Activated T-cell treated with anti-CD3 and anti-CD28 coated beads, Interleukin-2, amount 50 U/mL, for 1 hour (primary cell): Measurements from ENCODE around the gene PDE4A.
"Not testable (repeated sequence)": the region's sequence is repeated elsewhere in the genome, so short reads cannot be mapped to it uniquely, and the experiment has no call there.

Source experiments
- DNase-seq: peaks from one replicate; pipeline ENCODE4 v3.0.0-alpha.2; 2020

Gene PDE4A

DNA sequence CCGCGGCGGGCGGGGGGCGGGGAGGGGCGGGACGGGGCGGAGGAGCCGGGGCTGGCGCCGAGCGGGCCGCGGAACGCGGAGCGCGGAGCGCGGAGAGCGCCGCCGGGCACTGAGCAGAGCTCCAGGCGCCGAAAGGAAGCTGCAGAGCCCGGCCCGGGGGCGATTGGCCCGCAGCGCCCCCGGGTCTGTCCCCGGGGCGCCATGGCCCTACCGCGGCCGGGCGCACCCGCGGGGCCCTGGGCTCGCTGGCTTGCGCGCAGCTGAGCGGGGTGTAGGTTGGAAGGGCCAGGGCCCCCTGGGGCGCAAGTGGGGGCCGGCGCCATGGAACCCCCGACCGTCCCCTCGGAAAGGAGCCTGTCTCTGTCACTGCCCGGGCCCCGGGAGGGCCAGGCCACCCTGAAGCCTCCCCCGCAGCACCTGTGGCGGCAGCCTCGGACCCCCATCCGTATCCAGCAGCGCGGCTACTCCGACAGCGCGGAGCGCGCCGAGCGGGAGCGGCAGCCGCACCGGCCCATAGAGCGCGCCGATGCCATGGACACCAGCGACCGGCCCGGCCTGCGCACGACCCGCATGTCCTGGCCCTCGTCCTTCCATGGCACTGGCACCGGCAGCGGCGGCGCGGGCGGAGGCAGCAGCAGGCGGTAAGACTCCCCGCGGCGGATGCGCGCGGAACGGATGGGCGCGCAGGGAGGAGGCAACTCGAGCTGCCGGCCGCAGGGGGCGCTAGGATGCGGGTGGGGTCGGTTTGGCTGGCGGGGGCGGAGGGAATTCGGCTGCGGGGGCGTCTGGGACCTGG is at the start of gene PDE4A:
PDE4A (plus strand) TSS at position 95 of the 796 bp plus-strand sequence; CDS start at position 322, 227 bp downstream.
- peak; percentile 67 for DNase-seq

DNA sequence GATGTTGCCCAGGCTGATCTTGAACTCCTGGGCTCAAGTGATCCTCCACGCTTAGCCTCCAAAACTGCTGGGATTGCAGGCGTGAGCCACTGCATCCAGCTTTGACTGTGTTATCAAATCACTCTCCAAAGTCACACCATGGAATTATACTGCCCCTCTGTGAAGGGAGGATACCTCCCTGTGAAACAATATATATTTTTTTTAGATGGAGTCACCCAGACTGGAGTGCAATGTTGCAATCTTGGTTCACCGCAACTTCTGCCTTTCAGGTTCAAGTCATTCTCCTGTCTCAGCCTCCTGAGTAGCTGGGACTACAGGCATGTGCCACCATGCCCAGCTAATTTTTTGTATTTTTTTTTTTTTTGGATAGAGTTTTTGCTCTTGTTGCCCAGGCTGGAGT is 47.6 kb upstream of the PDE4A start:
- no peak for DNase-seq

DNA sequence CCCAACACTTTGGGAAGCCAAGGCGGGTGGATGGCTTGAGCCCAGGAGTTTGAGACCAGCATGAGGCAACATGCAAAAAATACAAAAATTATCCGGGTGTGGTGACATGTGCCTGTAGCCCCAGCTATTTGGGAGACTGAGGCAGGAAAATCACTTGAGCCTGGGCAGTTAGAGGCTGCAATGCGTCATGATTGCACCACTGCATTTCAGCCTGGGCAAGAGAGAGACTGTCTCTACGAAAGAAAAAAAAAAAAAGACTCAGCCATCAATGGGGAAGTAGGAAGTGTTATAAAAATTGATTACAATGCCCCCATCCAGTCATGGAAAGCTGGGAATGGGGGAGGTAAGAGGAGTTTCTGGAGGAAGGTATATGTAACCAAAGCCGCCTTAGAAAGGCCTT is 45.4 kb upstream of the PDE4A start:
- no peak for DNase-seq

DNA sequence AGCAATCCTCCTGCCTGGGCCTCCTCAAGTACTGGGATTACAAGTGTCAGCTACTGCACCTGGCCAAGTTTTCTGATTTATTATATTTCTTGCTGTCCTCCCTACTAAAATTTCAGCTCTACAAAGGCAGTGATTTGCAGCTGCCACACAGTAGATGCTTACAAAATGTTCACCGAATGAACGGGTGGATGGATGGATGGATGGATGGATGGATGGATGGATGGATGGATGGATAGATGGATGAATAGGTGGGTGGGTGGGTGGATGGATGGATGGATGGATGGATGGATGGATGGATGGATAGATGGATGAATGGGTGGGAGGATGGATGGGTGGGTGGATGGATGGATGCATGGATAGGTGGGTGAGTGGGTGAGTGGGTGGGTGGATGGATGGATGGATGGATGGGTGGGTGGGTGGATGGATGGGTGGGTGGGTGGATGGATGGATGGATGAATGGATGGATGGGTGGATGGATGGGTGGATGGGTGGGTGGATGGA is 43.1 kb upstream of the PDE4A start:
- not testable (repeated sequence) for DNase-seq

DNA sequence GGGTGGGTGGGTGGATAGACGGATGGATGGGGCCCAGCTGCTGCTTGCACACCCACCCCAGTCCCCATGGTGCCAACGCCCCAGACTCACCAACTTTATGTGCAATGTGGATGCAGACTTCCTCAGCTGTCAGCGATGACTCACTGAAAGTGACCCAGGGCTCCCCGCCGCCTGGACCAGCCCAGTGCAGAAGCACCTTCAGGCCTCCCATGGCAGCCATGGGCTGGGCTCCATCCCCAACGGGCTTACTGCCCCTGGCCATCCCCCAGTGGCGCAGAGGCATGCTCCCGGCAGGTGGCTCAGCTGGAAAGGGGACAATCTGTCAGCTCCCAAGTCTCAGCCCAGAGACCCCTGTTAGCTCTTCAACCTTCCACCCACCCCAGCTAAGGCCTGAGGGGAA is 42.2 kb upstream of the PDE4A start:
- DNase-seq, result no peak

DNA sequence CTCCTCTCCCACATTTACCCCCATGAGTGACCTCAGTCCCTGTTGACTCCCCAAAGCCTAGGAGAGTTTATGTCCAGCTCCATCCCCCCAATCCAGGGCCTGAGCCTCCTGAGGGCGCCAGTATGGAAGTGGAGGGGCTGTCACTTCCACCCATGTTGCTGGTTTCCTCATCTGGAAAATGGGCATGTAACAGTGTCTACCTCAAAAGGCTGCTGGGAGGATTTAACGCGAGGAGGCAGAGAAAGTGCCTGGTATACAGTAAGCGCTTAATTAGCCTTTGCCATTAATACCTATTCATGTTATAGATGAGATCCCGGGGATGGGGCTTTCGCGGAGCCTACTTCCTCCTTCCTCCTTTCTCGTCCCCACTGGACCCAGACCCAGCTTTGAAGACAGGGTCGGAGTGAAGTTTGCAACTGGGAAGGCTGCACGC is 40.4 kb upstream of the PDE4A start:
- no peak for DNase-seq

DNA sequence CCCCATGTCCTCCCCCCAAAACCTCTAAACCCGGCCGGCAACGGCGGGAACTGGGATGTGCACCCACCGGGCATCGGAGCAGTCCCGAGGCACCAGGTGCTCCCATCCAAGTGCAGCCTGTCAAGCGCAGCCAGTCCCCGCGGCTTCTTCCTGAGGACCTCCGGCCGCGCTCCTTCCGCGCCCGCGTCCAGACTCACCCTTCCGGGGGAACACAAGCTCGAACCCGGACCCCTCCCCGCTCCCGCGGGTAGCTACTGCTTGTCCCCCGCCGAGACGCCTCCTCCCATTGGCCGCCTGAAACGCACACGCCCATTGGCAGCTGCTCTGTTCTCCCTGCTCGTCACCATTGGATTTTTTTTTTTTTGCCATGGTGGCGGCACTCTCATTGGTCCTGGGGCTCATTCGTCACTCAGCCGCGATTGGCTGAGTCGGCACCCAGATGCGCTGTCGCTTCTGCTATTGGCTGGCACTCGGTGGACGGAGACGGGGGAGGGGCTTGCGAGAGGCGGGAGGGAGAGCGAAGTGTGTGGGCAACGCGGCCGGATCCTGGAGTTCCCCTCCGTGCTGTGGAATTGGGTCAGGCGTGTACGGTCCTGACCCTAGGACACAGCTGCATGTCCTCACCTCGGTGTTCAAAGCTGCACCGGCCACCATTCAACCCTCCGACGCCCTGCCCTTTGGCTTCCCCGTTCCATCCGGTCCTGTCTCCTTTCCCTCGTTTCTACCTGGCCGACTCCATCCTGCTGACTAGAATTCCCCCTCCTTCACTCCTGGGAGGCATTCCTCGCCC is 39.8 kb upstream of the PDE4A start, which contains the start of gene TYK2:
TYK2 (minus strand) TSS at position 260 of the 790 bp plus-strand sequence. CDS start 2,166 bp downstream, outside the sequence.
- DNase-seq, result peak; percentile 96

DNA sequence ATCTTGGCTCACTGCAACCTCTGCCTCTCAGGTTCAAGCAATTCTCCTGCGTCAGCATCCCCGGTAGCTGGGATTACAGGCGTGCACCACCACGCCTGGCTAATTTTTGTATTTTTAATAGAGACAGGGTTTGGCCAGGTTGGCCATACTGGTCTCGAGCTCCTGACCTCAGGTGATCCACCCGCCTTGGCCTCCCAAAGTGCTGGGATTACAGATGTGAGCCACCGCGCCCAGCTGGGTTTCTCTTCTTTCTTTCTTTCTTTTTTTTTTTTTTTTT is 37.2 kb upstream of the PDE4A start:
- not testable (repeated sequence) for DNase-seq

DNA sequence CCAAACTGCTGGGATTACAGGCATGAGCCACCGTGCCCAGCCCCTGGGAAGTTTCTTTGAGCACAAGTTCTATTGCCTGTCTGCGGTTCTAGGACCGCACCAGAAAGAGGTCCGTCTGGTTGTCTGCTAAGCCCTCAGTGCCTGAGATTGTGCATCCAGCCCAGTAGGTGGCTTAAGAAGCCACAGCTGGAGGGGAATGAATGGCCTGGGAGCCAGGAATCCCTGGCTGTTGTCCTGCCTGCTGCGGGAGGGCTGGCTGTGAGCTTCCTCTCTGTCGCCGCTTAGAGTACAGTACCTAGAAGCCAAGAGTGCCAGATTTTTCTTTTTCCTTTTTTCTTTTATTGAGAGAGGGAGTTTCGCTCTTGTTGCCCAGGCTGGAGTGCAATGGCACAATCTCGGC is 35.8 kb upstream of the PDE4A start:
- no peak for DNase-seq

DNA sequence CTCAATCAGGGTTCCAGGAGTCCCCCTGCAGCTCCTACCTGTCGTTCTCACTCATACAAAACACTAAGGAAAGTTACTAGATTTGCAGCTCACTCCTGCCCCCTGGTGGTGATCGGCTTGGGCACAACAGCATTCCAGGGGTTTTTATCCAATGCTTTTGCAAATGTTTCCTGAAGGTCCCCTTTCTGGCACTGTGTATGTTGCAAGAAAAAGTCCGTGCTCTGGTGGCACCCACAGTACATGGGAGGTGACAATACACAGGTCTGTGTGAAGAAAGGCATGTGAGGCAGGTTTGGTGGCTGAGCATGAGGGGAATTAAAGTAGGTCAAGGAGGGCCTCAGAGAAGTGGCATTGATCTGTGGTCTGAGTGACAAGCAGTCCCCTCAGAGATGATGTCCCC is 31.4 kb upstream of the PDE4A start:
- DNase-seq, result peak; percentile 87

DNA sequence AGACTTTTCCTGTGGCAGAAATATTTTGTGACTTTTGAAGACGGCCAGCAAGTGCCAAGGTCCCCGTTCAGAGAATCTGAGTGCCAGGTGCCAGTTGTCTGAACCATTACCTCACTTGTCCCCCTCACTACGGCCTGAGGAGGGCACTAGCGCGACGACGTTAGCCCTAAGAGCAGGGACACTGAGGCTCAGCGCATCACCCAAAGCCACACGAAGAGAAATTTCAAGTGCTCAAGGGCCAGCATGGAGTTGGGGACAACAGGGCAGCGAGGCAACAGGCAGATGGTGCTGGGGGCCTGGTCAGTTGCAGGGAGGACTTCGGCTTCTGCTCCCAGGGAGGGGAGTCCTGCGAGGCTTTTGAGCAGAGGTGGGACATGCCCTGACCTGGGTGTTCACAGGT is 30.5 kb upstream of the PDE4A start:
- peak; percentile 37 for DNase-seq

DNA sequence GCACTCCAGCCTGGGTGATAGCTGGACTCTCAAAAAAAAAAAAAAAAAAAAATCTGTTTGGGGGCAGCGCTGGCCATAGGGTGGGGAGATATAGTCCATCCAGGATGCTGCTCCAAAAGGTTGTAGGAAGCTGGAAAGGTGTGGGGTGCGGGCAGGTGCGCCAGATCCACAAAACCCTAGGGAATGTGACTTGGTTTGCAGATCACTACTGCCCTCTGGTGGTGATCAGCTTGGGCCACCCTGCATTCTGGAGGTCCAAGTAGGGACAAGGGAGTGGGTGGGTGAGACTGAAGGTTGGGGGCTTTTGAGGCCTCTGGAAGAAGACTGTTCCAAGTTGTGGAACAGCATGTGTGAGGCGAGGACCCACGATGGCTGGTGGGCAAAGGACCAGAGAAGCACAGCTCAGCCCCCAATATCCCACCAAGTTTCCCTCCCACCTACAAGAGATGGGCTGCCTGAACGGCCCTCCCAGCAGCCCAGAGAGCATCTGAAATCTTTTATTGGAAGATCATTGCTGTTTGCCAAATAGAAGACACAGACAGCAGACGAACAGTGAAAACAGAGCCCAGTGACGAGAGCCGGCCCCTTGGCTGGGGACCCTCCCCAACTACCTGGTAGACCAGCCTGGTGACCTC is 29.6 kb upstream of the PDE4A start:
- peak; percentile 68 for DNase-seq

DNA sequence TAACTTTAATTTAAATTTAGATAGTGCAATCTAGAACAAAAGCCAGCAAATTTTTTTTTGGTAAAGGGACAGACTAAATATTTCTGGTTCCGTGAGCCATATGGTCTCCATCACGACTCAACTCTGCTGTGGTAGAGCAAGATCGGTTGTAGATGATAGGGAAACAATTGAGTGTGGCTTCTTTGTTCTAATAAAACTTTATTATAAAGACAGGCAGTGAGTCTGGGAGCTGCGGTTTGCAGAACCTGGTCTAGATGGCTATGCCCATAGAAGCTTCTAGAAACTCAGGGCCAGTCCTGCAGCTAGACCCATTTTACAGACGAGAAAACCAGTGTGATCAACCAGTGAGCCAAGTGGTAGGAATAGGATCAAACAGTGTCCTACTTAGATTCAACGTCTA is 28.2 kb upstream of the PDE4A start:
- DNase-seq, result no peak

DNA sequence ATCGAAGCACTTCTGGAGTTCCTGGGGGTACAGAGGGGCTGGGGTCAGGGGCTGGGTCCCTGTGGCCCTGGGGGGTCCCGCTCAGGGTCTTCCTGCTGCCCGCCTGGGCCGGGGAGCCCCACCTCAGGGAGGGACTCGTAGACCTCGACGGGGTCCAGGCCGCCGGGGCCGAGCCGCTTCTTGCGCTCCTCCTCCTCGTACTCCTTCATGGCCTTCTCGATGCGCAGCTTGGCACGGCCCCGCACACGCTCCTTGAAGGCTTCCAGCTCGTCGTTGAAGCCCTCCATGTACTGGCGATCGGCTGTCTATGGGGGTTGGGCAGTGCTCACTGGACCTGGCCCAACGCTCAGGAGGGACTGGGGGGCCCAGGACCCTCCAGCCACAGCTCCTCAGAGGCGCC is 27.2 kb upstream of the PDE4A start:
- no peak for DNase-seq

DNA sequence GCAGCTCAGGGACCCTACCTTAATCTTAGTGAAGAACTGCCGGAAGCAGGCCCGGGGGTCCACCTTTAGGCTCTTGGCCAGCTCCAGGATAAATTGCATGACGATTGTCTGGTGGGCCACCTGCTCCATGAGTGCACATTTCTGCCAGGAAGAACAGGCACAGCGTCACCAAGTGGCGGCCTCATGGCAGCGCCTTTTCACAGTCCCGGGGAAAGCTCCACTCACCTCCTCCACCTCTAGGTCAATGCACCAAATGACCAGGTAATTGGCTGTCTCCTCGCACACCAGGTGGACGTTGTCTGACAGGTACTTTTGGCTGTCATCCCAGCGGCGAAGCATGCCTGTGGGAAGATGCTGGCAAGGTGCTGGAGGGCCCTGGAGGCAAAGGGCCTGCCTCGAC is 25.3 kb upstream of the PDE4A start:
- no peak for DNase-seq

DNA sequence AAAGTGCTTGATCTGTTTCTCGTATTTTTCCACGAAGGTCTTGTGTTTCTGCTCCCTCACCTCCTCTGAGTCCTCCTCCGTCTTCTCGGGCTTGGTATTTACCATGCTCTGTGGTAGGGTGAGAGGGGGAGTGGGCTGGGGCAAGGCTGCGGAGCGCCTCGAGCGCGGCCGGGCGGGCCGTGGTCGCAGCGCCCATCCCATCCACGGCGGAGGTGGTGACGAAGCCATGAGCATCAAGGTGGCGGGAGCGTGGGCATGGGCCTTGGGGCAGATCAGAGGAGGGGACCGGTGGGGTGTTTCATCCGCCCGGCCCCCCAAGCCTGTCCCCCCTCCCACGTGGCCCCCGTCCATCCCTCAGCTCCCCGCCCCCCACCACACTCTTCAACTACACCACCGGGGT is 24.9 kb upstream of the PDE4A start:
- DNase-seq, result no peak

DNA sequence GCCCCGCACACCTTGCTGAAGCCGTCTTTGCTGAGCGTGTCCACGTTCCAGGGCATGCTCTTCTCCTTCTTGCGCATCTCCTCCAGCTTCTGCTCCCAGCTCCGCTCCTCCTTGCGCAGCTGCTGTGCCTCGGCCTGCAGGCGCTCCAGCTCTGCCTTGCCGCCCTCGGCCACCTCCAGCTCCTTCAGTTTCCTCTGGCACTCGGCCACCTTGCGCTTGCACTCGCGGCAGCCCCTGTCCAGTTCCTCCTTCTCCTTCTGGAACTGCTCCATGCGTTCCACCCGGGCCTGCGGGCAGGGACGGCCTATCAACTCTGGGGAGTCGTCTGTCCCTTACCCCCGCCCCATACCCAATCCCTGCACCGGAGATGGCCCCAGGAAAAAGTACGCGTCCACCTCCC is 24.4 kb upstream of the PDE4A start:
- no peak for DNase-seq

DNA sequence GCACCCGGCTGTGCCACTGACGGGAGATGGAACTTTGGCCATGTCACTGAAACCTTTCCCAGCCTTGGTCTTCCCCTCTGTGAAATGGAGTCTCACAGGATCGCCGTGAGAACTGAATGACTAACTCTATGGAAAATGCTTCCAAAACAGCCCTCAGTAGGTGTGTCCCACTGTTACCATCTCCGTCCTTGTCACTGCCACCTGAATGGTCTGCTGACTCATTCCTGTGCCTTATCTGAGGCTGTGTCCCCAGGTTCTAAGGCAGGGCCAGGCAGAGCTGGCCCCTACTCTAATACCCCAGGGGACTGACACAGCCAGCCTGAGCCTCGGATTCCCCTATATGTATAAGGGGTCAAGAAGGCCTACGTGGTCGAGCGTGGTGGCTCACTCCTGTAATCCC is 21.5 kb upstream of the PDE4A start:
- DNase-seq, result no peak

DNA sequence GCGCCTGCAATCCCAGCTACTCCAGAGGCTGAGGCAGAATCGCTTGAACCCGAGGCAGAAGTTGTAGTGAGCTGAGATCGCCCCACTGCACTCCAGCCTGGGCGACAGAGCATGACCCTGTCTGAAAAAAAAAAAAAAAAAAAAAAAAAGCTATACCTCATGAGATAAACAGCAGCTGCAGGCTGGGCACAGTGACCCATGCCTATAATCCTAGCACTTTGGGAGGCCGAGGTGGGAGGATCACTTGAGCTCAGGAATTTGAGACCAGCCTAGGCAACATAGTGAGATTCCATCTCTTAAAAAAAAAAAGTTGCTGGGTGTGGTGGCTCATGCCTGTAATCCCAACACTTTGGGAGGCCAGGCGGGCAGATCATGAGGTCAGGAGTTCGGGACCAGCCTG is 21.0 kb upstream of the PDE4A start:
- not testable (repeated sequence) for DNase-seq

DNA sequence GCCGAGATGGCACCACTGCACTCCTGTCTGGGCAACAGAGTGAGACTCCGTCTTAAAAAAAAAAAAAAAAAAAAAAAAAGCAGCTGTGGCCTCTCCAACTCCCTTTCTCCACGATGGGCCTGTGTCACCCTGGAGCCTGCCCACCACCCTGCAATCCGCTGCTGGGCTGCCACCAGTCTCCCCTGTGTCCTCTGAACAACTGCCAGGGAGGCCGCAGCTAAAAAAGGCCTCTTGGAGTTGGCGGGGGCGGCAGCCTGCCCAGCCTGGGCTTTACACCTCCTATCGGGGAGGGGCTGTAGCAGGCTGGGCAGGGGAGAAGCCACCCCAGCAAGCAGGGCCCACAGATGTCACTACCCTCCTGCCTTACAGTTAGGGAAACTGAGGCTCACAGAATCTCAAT is 20.5 kb upstream of the PDE4A start:
- no peak for DNase-seq

DNA sequence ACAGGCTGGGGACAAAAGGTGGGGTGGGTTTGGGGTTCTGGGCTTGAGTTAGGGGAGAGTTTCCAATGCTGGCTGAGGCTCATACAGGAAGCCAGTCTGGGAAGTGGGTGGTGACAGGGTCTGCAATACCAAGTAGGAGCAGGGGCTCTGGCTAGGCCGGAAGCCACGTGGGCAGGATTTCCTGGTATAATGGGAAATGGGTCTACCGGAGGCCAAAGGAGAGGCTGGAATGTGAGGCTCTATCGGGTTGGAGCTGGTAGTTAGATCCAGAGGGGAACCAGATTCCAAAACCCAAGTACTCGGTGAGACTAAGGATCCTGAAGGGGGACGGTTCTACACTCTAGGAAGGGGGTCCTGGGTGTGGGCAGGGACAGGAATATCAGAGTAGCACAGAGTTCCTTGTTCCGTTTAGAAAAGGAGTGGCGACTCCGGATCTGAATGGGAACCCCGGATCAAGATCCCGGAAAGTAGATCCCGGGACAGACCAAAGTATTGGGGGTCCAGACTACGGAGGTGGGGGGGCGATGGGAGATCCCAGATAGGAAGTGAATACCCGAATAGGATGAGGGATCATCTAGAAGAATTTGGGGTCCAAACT is 17.8 kb upstream of the PDE4A start:
- DNase-seq, result no peak

DNA sequence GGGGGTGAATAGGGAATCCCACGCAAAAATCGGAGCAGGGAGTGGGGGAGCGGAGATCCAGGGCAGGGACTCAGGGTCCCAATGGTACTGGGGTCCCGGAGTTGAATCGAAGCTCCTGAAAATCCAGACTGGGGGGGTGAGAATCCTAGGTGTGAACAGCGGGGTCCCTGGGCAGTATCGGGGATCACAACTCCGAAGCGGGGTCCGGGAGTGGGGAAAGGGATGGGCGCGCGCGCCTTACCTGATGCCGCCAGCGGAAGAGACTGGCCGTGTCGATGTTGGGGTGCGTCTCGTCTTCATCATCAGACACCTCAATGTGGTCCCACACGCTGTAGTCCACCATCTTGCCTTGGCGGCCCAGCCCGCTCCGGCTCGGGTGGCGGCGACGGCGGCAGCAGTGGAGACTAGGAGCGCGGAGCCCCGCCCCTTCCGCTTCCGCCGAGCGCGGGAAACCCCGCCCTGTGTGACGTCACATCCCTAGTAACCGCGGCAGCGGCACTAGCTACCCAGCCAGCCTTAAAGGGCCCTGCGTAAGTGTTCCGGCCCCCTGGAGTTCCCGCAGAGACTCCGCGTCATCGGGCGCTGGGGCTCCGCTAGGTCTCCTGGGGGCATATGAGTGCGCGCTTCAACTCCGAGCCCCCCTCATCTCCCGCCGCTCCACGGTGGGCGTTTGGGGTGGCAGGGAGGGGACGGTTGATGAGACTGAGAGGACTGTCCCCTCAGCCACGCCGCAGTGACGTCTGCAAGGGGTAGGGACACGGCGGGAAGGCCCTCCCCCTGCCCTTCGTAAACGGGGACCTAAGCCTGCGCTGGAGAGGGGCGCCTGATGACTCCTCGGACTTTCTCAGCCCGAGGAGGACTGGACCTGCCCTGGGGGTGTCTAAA is 17.0 kb upstream of the PDE4A start, which contains the start of gene CDC37:
CDC37 (minus strand) TSS at position 406 of the 885 bp plus-strand sequence; CDS start at position 343, 63 bp downstream.
- peak; percentile 99 for DNase-seq
